Measurements from ENCODE around the gene PIK3R1. TPM values are rescaled to one million over a fixed set of nuclear protein-coding genes. Genes with fewer than 3 reads are reported as not detected.

The PIK3R1 gene
- total RNA-seq, 2 donors from 2014 or later = 29.8 to 30.2 TPM

DNA sequence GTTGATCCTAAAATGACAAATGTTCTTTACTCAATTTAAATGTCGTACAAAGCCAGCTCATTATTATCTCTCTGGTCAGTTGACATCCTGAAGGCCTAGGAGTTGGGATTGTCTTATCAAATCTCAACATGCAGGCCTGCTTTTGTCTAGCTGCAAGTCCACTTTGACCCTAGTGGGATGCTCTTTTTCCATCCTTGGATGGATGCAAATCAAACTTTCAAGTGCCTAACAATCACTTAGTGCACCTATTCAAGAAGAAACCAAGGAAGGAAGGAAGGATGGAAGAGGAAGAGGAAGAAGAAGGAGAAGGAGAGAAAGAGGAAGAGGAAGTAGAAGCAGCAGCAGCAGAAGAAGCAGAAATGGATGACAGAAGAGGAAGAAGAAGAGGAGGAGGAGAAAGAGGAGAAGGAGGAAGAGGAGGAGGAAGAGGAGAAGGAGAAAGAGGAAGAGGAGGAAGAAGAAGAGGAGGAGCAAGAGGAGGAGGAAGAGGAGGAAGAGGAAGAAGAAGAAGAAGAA, 109.6 kb downstream of the PIK3R1 start:
- Histone ChIP-seq H3K9ac (ENCODE audit: extremely low read depth, low read length, poor library complexity, severe bottlenecking) (no peak overlapping the region), H3K4me1 (ENCODE audit: control insufficient read depth, insufficient read depth, low read length) (no peaks in the 10 kb centered on the region), H3K36me3 (ENCODE audit: control insufficient read depth, insufficient read depth, low read length) (no peaks in the 10 kb centered on the region), H3K4me3 (ENCODE audit: low read length) (no peak overlapping the region), H3K27ac (ENCODE audit: low read depth, low read length) (no peak overlapping the region), H3K9me3 (ENCODE audit: control insufficient read depth, low read length) (no peaks in the 10 kb centered on the region), H3K27me3 (ENCODE audit: control insufficient read depth, insufficient read depth, low read length, poor library complexity, severe bottlenecking) (no peaks in the 10 kb centered on the region)
- no peak for DNase-seq
- Mint-ChIP-seq H3K9me3 (peaks cover 8% of the 10 kb centered on the region), H3K4me3 (no peak overlapping the region), H3K36me3 (ENCODE audit: low read depth) (no peaks in the 10 kb centered on the region), H3K27me3 (ENCODE audit: insufficient read depth) (no peaks in the 10 kb centered on the region), H3K27ac (no peak overlapping the region), H3K4me1 (no peaks in the 10 kb centered on the region)
- WGBS, 2 experiments (ENCODE audit: insufficient coverage in 1 of 2, insufficient read length in 1 of 2) = 92% methylated on average over 1 of the region's 1 CpG; no CpG with 5 or more reads in 1 of the 2 experiments
- TF ChIP-seq, protein P1, sequence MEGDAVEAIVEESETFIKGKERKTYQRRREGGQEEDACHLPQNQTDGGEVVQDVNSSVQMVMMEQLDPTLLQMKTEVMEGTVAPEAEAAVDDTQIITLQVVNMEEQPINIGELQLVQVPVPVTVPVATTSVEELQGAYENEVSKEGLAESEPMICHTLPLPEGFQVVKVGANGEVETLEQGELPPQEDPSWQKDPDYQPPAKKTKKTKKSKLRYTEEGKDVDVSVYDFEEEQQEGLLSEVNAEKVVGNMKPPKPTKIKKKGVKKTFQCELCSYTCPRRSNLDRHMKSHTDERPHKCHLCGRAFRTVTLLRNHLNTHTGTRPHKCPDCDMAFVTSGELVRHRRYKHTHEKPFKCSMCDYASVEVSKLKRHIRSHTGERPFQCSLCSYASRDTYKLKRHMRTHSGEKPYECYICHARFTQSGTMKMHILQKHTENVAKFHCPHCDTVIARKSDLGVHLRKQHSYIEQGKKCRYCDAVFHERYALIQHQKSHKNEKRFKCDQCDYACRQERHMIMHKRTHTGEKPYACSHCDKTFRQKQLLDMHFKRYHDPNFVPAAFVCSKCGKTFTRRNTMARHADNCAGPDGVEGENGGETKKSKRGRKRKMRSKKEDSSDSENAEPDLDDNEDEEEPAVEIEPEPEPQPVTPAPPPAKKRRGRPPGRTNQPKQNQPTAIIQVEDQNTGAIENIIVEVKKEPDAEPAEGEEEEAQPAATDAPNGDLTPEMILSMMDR (conservative IDR thresholded peaks at IDR 0.05) = no peak

DNA sequence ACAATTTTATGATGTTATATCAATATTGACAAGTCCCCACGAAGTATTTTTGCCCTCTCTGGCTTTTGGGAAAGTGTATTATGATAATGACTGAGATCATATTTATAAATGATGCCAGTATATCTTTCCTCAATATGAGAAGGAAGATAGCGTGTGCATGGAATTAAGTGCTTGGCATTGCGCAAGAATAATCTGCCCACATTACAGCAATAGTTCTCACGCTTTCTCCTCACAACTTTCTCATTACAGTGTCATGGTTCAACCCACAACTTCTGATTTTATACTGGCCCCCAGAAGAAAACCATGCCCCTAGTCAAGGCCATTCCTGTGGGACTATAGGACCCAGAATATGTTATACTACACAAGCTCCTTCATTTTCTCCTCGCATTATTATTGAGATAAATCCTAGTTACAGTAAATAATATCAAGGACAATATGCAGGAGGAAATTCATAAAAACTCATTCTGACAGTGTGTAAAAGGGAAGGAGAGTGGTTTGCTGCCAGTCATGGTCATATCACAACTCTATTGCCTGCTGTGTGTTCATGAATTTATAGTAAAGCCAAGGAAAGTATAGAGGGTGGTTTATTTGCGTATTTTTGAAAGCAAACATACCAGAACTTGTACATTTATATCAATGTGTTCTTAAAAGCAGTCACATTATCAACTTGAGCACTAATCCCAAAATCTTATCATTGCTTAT, 114.1 kb downstream of the PIK3R1 start:
- Mint-ChIP-seq H3K9me3 (peaks cover 3% of the 10 kb centered on the region), H3K27ac (no peak overlapping the region)
- DNase-seq = no peak

DNA sequence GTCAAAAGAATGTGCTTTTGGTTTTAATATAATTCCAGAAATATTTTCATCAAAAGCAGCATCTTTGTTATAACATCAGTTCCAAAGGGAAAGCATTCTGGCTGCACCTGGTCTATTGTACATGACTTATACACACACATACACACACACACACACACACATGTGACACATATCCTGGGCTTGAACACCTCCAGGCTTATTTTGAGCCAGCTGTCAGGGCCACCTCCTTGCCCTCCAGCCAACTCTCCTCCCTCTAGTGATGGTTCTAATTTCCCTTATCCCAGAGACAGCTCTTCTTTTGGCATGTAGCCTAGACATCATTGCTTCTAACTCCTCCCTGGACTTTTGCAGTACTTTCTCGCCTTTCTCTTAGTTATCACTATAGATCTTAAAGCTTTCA, 115.0 kb downstream of the PIK3R1 start:
- no peaks in the 10 kb centered on the region for H3K36me3 ChIP-seq (ENCODE audit: control insufficient read depth, insufficient read depth, low read length)
- no peak overlapping the region for H3K9ac ChIP-seq (ENCODE audit: extremely low read depth, low read length, poor library complexity, severe bottlenecking)
- no peaks in the 10 kb centered on the region for H3K4me1 ChIP-seq (ENCODE audit: control insufficient read depth, insufficient read depth, low read length)
- no peak overlapping the region for H3K27ac Mint-ChIP-seq
- TF ChIP-seq, protein P1 (conservative IDR thresholded peaks at IDR 0.05) = no peak
- H3K4me3 ChIP-seq (ENCODE audit: low read length) = no peak overlapping the region
- H3K9me3 Mint-ChIP-seq = no peaks in the 10 kb centered on the region
- no peaks in the 10 kb centered on the region for H3K4me1 Mint-ChIP-seq
- no peaks in the 10 kb centered on the region for H3K27me3 ChIP-seq (ENCODE audit: control insufficient read depth, insufficient read depth, low read length, poor library complexity, severe bottlenecking)
- no peak for DNase-seq
- no peak overlapping the region for H3K27ac ChIP-seq (ENCODE audit: low read depth, low read length)
- no peak overlapping the region for H3K4me3 Mint-ChIP-seq
- H3K36me3 Mint-ChIP-seq (ENCODE audit: low read depth) = no peaks in the 10 kb centered on the region
- 79 to 100% methylated on average over 1 of the region's 1 CpG for WGBS, 2 experiments (ENCODE audit: insufficient coverage in 1 of 2, insufficient read length in 1 of 2)
- no peaks in the 10 kb centered on the region for H3K9me3 ChIP-seq (ENCODE audit: control insufficient read depth, low read length)
- no peaks in the 10 kb centered on the region for H3K27me3 Mint-ChIP-seq (ENCODE audit: insufficient read depth)

More for the DNA sequence above, 114.1 kb downstream of the PIK3R1 start:
- Histone ChIP-seq H3K9ac (ENCODE audit: extremely low read depth, low read length, poor library complexity, severe bottlenecking) (no peak overlapping the region), H3K27ac (ENCODE audit: low read depth, low read length) (no peak overlapping the region), H3K36me3 (ENCODE audit: control insufficient read depth, insufficient read depth, low read length) (no peaks in the 10 kb centered on the region), H3K9me3 (ENCODE audit: control insufficient read depth, low read length) (no peaks in the 10 kb centered on the region), H3K4me1 (ENCODE audit: control insufficient read depth, insufficient read depth, low read length) (no peaks in the 10 kb centered on the region), H3K27me3 (ENCODE audit: control insufficient read depth, insufficient read depth, low read length, poor library complexity, severe bottlenecking) (no peaks in the 10 kb centered on the region), H3K4me3 (ENCODE audit: low read length) (no peak overlapping the region)
- Mint-ChIP-seq H3K4me3 (no peak overlapping the region), H3K36me3 (ENCODE audit: low read depth) (no peaks in the 10 kb centered on the region), H3K4me1 (no peaks in the 10 kb centered on the region), H3K27me3 (ENCODE audit: insufficient read depth) (no peaks in the 10 kb centered on the region)
- TF ChIP-seq, protein P1 (conservative IDR thresholded peaks at IDR 0.05) = no peak
- 92 to 100% methylated on average over 2 to 5 of the region's 6 CpGs for WGBS, 2 experiments (ENCODE audit: insufficient coverage in 1 of 2, insufficient read length in 1 of 2)
